Prostate gland (tissue), 2 donors: ENCODE measurements around the gene CDT1.

ENCODE experiments used
- CTCF ChIP-seq, 4 experiments: fragments of 200-600 bp in 2 of 4; fragments of 450-650 bp in 2 of 4; sonication (generic) in 2 of 4; IDR thresholded peaks; 1 replicate in 3 of 4; 2 replicates in 1 of 4; pipeline ENCODE4 v1.5.1; 2016 to 2019; ENCODE audit warnings: antibody characterized with exemption in 4 of 4, mild to moderate bottlenecking in 2 of 4, moderate library complexity in 2 of 4
- POLR2A ChIP-seq: fragments of 450-650 bp; IDR thresholded peaks from one replicate; pipeline ENCODE4 v1.6.1; 2016; ENCODE audit warnings: antibody characterized with exemption, mild to moderate bottlenecking
- POLR2AphosphoS5 ChIP-seq: sonication (generic); formaldehyde crosslinking; IDR thresholded peaks from one replicate; pipeline ENCODE4 v1.6.1; 2017; ENCODE audit warnings: antibody characterized with exemption

- no peak for TF ChIP-seq POLR2A
- no peak for TF ChIP-seq CTCF (IDR thresholded peaks at IDR 0.05)
- no peak for TF ChIP-seq POLR2AphosphoS5
These were observed 51.6 kb downstream of the CDT1 start for GRCh38 chr16:88855176-88855575.
